Esophagus squamous epithelium (tissue), 4 donors: Measurements from ENCODE around the gene CLSTN2.

Source experiments
- CTCF ChIP-seq, 6 experiments: fragments of 450-650 bp in 4 of 6; fragments of 200-600 bp in 2 of 6; sonication (generic) in 2 of 6; IDR thresholded peaks; one replicate each; pipeline ENCODE4 v1.5.1; 2016 to 2019; ENCODE audit warnings: antibody characterized with exemption in 6 of 6, mild to moderate bottlenecking in 4 of 6, moderate library complexity in 4 of 6
- POLR2A ChIP-seq, 4 donors: fragments of 450-650 bp; IDR thresholded peaks; one replicate each; pipeline ENCODE4 v1.6.1; 2017; ENCODE audit warnings: antibody characterized with exemption in 4 of 4, mild to moderate bottlenecking in 4 of 4, moderate library complexity in 3 of 4

DNA sequence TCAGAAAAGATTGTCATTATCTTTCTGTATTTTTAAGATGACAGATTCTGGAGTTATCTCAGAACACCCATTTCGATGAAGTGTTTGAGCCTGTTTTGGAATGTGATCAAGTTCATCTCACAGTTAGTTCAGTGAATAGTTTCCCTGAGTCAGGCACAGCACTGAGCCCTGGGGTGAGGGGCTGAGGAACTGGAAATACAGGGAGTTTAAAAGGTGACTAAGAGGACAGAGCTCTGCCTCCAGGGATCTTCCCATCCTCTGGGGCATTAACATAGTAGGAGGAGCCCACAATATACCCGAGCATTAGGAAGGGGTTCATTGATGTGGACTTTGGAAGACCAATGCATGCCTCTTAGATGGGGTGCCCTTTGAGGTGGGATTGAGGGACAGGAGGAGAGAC is 355.1 kb downstream of the CLSTN2 start:
- TF ChIP-seq CTCF (IDR thresholded peaks at IDR 0.05) (no peak), POLR2A (IDR thresholded peaks at IDR 0.05) (no peak)
